Ectodermal cell (in vitro differentiated cells): Measurements from ENCODE around the gene ST6GAL1. TPM values are rescaled to one million over a fixed set of nuclear protein-coding genes. Genes with fewer than 3 reads are reported as not detected.
"Not testable (repeated sequence)": the region's sequence is repeated elsewhere in the genome, so short reads cannot be mapped to it uniquely, and the experiment has no call there.

Experiments used
- H3K27ac ChIP-seq: 2 replicates; pipeline ENCODE4 v1.7.0; 2013; ENCODE audit warnings: mild to moderate bottlenecking, low read depth, low read length; ENCODE audit not compliant: insufficient read depth, poor library complexity, severe bottlenecking
- H3K27me3 ChIP-seq: 2 replicates; pipeline ENCODE4 v1.7.0; 2013; ENCODE audit warnings: mild to moderate bottlenecking, low read length; ENCODE audit not compliant: insufficient read depth, control insufficient read depth, poor library complexity, severe bottlenecking
- H3K36me3 ChIP-seq: one replicate; pipeline ENCODE4 v1.7.0; 2013; ENCODE audit warnings: low read length; ENCODE audit not compliant: control insufficient read depth, insufficient read depth
- H3K4me1 ChIP-seq: one replicate; pipeline ENCODE4 v1.7.0; 2013; ENCODE audit warnings: low read length; ENCODE audit not compliant: control insufficient read depth, insufficient read depth
- H3K4me3 ChIP-seq: 2 replicates; pipeline ENCODE4 v1.7.0; 2013; ENCODE audit warnings: low read depth, low read length, control low read depth; ENCODE audit not compliant: insufficient read depth
- H3K9me3 ChIP-seq: 2 replicates; pipeline ENCODE4 v1.7.0; 2013; ENCODE audit warnings: mild to moderate bottlenecking, low read length, moderate library complexity; ENCODE audit not compliant: control insufficient read depth
- WGBS, 2 experiments: methylation state at CpG; one replicate each; pipeline ENCODE4 v1.1.7; 2013; ENCODE audit warnings: missing lambda C conversion rate in 2 of 2; 5-methylcytosine and 5-hydroxymethylcytosine counted together
- polyA plus RNA-seq, 4 experiments: library from polyadenylated mRNA; stranded (reverse); fragments of 50-300 nt; gene quantifications; one replicate each; pipeline ENCODE4 v1.2.3, GENCODE V29; 2013

Gene ST6GAL1
- 69.5 TPM for polyA plus RNA-seq (2013, experiment 1 of 4)
- polyA plus RNA-seq (2013, experiment 2 of 4), result 60.2 TPM
- 41.4 TPM for polyA plus RNA-seq (2013, experiment 3 of 4)
- polyA plus RNA-seq (2013, experiment 4 of 4), result 50.6 TPM

DNA sequence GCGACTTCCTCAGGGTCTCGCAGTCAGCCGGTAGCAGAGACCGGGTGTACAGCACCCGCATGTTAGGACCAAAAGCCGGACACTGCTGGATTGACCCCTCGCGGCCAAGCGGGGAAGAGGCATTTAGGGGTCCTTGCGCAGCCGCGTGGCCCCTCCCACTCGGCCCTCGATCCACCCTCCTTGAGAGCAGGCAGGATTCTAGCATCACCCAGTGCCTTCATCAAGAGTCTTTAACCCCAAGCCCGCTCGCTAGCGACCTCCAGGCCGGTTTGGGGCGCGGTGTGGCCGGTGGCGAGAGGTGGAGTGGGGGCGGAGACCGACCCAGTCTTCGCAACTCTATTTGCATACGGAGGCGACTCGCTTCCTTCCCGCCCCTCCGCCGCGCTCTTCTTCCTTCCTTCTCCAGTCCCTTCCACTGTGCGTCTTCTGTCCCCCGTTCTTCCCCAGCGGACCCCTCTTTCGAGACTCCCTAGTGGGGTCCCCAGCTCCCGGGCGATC, at the start of gene ST6GAL1:
Gene ST6GAL1 (plus strand): TSS at position 384 of the 498 bp plus-strand sequence. CDS start 112,178 bp downstream, outside the sequence.
- 1% methylated on average over 38 of the region's 38 CpGs for WGBS, 2 experiments
- H3K27me3 ChIP-seq, result peaks cover 3% of the 10 kb centered on the region
- H3K36me3 ChIP-seq, result no peaks in the 10 kb centered on the region
- no peaks in the 10 kb centered on the region for H3K9me3 ChIP-seq
- H3K27ac ChIP-seq, result peak within 1 kb of the TSS; percentile 94
- peak within 1 kb of the TSS; percentile 75 for H3K4me3 ChIP-seq
- peaks cover 13% of the 10 kb centered on the region for H3K4me1 ChIP-seq

DNA sequence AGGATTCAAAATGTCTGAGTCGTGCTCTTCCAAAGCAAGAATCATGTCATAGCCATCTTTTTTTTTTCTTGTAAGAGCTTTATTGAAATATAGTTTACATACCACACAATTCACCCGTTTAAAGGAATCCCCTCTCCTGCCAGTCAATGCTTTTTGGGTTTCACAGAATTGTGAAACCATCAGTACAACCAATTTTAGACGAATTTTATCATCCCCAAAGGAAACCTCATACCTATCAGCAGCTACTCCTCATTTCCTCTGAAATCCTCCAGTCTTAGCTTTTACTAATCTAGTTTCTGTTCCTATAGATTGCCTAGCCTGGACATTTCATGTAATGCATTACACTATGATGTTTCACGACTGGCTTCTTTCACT, 48.2 kb upstream of the ST6GAL1 start:
- no peaks in the 10 kb centered on the region for H3K9me3 ChIP-seq
- H3K27me3 ChIP-seq, result no peaks in the 10 kb centered on the region
- no peaks in the 10 kb centered on the region for H3K36me3 ChIP-seq
- peaks cover 6% of the 10 kb centered on the region for H3K4me1 ChIP-seq
- 82 to 91% methylated on average over 3 to 4 of the region's 4 CpGs for WGBS, 2 experiments
- H3K27ac ChIP-seq, result no peak overlapping the region
- H3K4me3 ChIP-seq, result no peak overlapping the region

GRCh38 chr3:186882881-186883685, 47.2 kb upstream of the ST6GAL1 start:
- WGBS, 2 experiments, result 93 to 94% methylated on average over 6 of the region's 6 CpGs
- no peak overlapping the region for H3K27ac ChIP-seq

DNA sequence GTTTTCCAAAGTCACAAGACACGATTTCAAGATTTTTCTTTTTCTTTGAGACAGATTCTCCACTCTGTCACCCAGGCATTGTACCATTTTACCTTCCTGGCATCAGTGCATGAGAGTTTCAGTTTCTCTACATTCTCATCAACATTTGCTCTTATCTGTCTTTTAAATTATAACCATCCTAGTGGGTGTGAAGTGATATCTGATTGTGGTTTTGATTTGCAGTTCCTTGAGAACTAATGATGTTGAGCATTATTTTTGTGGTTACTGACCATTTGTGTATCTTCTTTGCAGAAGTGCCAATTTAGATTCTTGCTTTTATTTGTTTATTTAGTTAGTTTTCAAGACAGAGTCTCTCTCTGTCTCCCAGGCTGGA, 46.7 kb upstream of the ST6GAL1 start:
- no peaks in the 10 kb centered on the region for H3K36me3 ChIP-seq
- H3K27me3 ChIP-seq, result no peaks in the 10 kb centered on the region
- H3K9me3 ChIP-seq, result no peaks in the 10 kb centered on the region
- no peak overlapping the region for H3K27ac ChIP-seq
- peaks cover 14% of the 10 kb centered on the region for H3K4me1 ChIP-seq
- H3K4me3 ChIP-seq, result no peak overlapping the region
- WGBS, 2 experiments, result 92 to 96% methylated on average over 1 of the region's 1 CpG

More at GRCh38 chr3:186882881-186883685, 47.2 kb upstream of the ST6GAL1 start:
- peaks cover 10% of the 10 kb centered on the region for H3K4me1 ChIP-seq
- H3K27me3 ChIP-seq, result no peaks in the 10 kb centered on the region
- H3K9me3 ChIP-seq, result no peaks in the 10 kb centered on the region
- no peaks in the 10 kb centered on the region for H3K36me3 ChIP-seq
- no peak overlapping the region for H3K4me3 ChIP-seq

GRCh38 chr3:186884868-186885267, 45.5 kb upstream of the ST6GAL1 start:
- 93 to 98% methylated on average over 27 to 29 of the region's 29 CpGs for WGBS, 2 experiments
- not testable (repeated sequence) for H3K27me3 ChIP-seq, H3K4me3 ChIP-seq, H3K36me3 ChIP-seq, H3K9me3 ChIP-seq, H3K27ac ChIP-seq
- H3K4me1 ChIP-seq, result peaks cover 18% of the 10 kb centered on the region

DNA sequence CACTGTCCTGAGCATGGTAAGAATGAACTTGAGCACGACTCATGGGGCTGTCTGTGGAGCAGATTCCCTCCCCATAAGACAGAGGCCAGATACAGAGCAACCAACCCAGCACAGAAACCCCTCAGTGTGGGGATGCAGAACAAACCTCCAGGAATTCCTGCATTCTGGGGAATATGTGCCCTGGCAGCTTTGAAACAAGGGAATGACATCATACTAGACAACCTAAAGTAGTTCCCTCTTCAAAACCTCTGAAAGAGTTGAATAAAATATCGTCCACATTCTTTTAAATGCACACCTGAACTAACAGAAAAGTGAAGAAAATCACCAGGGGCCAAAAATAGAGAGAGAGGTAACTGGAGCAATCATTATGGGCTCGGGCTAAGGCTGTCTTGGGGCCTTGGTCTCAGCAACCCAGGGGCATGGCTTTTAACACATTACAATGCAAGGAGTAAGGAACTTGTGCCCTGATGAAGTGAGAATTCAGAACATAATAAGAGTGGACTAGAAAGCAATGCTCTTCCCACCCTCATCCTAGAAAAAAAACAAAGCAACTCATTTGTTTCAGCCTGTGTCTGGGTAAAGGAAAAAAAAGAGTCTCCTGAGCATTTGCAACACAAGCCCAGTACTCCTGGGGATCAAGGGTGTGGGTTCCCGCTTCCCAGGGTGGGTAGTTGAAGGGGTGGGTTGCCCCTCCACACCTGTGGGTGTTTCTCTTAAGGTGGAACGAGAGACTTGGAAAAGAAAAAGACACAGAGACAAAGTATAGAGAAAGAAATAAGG, 43.9 kb upstream of the ST6GAL1 start:
- no peak overlapping the region for H3K27ac ChIP-seq
- no peaks in the 10 kb centered on the region for H3K36me3 ChIP-seq
- no peaks in the 10 kb centered on the region for H3K27me3 ChIP-seq
- H3K4me3 ChIP-seq, result no peak overlapping the region
- no peaks in the 10 kb centered on the region for H3K9me3 ChIP-seq
- 54% methylated on average over 5 of the region's 5 CpGs for WGBS, 2 experiments
- peaks cover 18% of the 10 kb centered on the region for H3K4me1 ChIP-seq

GRCh38 chr3:186887507-186887938, 42.8 kb upstream of the ST6GAL1 start:
- not testable (repeated sequence) for H3K27ac ChIP-seq, H3K27me3 ChIP-seq, H3K9me3 ChIP-seq, H3K4me3 ChIP-seq, H3K36me3 ChIP-seq
- peaks cover 18% of the 10 kb centered on the region for H3K4me1 ChIP-seq
- no CpG with 5 or more reads among the region's 5 CpGs for WGBS, 2 experiments

- Histone ChIP-seq H3K4me3 (no peak overlapping the region), H3K27ac (no peak overlapping the region)
- 64 to 67% methylated on average over 6 of the region's 6 CpGs for WGBS, 2 experiments
Observed at GRCh38 chr3:186888569-186888968, 41.8 kb upstream of the ST6GAL1 start.

GRCh38 chr3:186889698-186890097, 40.6 kb upstream of the ST6GAL1 start:
- peaks cover 18% of the 10 kb centered on the region for H3K4me1 ChIP-seq
- WGBS, 2 experiments, result 91 to 95% methylated on average over 4 of the region's 4 CpGs
- not testable (repeated sequence) for H3K27ac ChIP-seq, H3K36me3 ChIP-seq, H3K27me3 ChIP-seq, H3K9me3 ChIP-seq, H3K4me3 ChIP-seq

More at GRCh38 chr3:186888569-186888968, 41.8 kb upstream of the ST6GAL1 start:
- Histone ChIP-seq H3K4me1 (peaks cover 18% of the 10 kb centered on the region), H3K9me3 (no peaks in the 10 kb centered on the region), H3K36me3 (no peaks in the 10 kb centered on the region), H3K27me3 (no peaks in the 10 kb centered on the region)

DNA sequence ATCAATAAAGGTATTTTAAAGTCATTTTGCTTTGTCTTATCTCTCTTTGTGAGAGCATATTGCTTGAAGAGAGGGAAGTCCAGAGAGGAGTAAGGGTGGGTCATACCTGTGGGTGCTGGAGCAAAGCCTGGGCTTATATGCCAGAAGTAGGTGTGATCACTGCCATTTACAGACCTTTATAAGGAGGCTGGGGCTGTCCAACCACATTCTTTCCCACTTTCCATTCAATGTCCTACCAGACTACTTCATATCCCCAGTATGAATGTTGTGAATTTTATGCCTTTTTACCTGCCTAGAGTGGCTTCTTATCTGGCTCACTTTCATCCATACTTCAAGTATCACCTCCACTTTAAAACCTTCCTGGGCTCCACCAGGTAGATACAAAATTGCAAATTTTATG, 39.4 kb upstream of the ST6GAL1 start:
- no peak overlapping the region for H3K27ac ChIP-seq
- H3K4me1 ChIP-seq, result peaks cover 18% of the 10 kb centered on the region
- no peaks in the 10 kb centered on the region for H3K27me3 ChIP-seq
- H3K4me3 ChIP-seq, result no peak overlapping the region
- H3K36me3 ChIP-seq, result no peaks in the 10 kb centered on the region
- H3K9me3 ChIP-seq, result no peaks in the 10 kb centered on the region
